HG03558 (cell line): ENCODE measurements around the gene BAAT.
"Not testable (repeated sequence)": the region's sequence is repeated elsewhere in the genome, so short reads cannot be mapped to it uniquely, and the experiment has no call there.

Experiments
- ATAC-seq: cut with Tn5 transposase; IDR thresholded peaks from one replicate; pipeline ENCODE4 v1.9.1; 2021; ENCODE audit warnings: moderate number of reproducible peaks; ENCODE audit not compliant: unreplicated experiment; ENCODE audit errors: extremely low read depth

The BAAT gene

GRCh38 chr9:101384873-101385536 is at the start of gene BAAT:
BAAT (minus strand) TSS chr9:101385006; CDS start chr9:101371404, 13,602 bp downstream.
- ATAC-seq: not testable (repeated sequence)

GRCh38 chr9:101433229-101433628 is 48.4 kb upstream of the BAAT start:
- no peak for ATAC-seq

GRCh38 chr9:101432740-101433139 is 47.9 kb upstream of the BAAT start:
- ATAC-seq: no peak

- ATAC-seq: no peak
Observed at GRCh38 chr9:101432171-101432570, 47.4 kb upstream of the BAAT start.

GRCh38 chr9:101429736-101430135 is 44.9 kb upstream of the BAAT start:
- ATAC-seq: no peak

DNA sequence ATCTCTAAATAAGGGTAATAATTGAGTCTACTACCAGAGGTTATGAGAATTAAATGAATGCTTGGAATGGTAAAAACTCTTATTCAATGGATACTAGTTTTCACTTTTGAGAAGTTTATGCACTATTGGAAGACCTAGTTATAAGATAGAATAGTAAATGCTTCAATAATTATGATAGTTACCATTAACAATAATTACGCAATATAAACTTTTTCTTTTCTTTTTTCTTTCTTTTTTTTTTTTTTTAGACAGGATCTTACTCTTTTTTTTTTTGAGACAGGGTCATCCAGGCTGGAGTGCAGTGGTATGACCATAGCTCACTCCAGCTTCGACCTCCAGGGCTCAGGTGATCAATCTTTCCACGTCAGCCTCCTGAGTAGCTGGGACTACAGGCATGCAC is 44.1 kb upstream of the BAAT start:
- no peak for ATAC-seq

- peak; percentile 48 for ATAC-seq
Observed at GRCh38 chr9:101427957-101428655, 43.3 kb upstream of the BAAT start.

DNA sequence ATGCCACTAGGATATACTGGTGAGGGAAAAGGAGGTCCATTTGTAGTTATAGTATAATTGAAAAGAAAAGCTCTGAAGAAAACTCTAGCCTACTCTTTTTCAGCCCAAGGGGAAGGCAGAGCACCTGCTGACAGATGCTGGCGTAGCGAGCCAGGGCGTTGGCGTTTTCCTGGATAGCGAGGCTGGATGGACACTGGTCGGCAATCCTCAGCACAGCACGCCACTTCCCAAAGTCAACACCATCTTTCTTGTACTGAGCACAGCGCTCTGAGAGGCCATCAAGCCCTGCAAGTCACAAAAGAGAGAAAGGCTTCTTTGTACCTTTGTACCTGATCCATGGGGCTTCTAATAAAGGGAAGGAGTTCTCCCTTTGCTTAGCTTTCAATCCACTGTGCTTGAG is 42.6 kb upstream of the BAAT start:
- ATAC-seq: no peak

DNA sequence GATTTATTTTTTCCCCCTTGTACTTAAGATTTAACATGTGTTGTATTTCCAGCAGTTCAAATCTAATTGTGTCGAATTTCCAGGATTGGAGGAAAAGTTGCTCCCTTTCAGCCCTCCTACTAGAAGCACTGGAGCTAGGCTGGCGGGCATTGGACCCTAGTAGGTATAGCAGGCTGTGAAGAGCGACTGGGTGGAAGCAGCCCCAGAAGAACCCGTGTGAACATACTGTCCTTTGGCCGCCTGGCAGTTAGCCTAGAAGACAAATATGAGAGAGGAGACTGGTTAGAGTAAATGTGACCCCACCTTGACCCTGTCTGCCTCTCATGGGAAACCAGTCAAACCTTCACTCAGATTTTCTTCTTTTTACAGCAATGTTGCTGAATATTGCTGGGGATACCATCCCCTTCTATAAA is 36.9 kb upstream of the BAAT start:
- ATAC-seq: no peak

DNA sequence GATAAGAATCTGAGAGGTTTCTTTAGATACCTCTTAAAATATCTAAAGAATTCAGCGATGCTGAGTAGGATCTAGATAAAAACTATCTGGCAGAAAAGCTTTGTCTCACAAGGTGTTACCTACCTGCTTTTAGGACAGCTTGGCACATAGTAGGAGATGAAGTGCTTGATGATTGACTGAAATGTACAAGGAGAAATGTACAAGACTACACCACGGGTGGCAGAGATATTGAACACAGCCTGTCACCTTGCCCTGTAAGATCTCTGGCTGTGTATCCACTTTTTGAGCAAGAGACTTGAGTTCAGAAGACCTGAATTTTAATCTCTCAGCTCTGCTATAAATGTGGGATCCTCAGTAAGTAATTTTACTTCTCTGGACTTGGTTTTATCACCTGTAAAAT is 35.1 kb upstream of the BAAT start:
- no peak for ATAC-seq

DNA sequence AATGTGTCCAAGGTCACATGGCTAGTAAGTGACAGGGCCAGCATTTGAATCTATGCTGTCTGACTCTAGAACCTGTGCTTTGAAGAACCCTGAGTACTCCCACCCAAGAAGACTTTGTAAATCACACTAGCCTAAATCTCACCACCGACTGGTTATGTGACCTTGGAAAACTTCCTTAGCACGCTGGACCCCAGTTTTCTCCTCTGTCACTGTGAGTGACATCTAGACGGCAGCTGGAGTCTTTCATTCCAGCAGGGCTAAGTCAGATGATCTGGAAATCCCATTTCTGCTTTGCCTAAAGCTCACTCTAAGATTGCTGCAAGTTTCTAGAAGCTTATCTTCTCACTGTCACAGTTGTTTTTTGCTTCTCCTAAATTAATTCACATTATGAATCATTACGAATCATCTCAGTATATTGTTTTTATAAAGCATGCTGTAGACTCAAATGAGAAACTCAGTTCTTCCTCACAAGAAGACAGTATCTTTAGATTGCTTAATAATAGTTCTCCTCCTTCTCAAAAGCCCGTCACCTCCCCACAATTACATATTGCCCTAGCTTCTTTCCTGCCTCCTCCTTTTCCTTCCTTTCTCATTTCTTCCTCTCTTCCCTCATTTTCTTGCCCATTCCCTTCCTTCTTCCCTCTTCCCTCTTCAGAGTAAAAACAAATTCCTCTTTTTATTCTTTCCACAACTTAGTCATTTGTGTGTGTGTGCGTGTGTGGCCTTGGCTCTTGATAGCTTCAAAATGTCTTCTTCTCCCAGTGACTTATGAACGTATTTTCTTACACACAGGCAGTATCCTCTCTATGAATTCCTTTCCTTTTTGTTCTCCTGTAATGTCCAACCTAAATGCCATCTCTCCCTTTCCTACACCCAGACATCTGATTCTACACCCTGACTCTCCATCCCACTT is 34.0 kb upstream of the BAAT start:
- ATAC-seq: no peak

DNA sequence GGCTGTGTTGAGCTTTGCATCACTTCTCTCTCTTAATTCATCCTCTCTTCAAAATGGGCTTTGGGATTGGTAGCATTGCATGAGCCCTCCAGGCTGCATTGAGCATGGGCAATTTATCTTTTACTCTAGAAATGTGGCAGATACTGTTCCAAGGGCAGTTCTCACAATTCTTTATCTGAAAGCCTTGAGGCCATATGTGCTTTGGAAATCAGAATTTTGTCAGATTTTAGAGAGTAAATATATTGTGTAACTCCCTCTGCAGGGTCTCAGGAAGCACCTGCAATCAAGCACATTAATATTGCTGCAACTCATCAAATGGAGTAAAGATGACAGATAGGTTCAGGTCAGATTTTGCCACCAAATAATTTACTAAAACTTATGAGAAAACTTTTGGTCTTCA is 33.2 kb upstream of the BAAT start:
- no peak for ATAC-seq

GRCh38 chr9:101417389-101417788 is 32.6 kb upstream of the BAAT start:
- ATAC-seq: no peak

DNA sequence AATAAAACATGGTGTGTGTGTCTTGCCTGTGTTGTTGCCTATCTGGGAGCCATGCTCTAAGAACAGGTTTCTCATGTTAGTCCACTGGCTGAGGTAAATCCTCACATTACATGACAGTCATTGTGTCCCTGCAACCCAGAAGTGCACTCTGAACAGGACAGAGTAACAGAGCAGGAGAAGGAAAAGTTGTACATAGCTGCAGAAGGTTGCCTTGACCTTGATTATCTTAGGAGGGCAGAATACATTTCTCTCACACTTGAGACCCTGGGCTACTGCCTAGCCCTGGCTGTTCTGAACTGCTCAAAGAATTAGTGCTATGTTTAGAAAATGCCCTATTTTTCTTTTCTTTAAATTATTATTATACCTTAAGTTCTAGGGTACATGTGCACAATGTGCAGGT is 30.8 kb upstream of the BAAT start:
- no peak for ATAC-seq

DNA sequence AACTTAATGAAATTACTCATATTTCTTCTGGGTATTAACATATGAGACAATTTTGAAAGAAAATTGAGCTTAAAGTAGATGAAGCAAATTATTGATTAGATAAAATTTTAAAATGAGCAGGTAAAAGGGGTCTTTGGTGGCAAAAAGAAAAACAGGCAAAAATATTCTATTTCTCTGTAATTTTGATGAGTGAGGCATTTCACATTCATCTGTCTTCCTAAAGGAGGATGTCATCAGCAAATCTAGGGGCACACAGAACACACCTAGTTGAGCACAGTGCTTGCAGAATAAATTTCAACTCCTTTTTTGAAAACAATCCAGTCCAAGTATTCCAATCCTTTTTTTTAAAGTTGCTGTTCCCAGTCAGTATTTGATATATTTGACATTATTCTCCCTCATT is 30.0 kb upstream of the BAAT start:
- no peak for ATAC-seq

DNA sequence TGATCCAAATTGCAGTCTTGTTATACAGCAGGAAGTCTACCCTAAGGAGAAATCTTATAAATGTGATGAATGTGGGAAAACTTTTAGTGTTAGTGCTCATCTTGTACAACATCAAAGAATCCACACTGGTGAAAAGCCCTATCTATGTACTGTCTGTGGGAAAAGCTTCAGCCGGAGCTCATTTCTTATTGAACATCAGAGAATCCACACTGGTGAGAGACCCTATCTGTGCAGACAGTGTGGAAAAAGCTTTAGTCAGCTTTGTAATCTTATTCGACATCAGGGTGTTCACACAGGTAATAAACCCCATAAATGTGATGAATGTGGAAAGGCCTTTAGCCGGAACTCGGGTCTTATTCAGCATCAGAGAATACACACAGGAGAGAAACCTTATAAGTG is 24.3 kb upstream of the BAAT start:
- ATAC-seq: no peak

GRCh38 chr9:101408374-101409078 is 23.7 kb upstream of the BAAT start:
- ATAC-seq: no peak

- no peak for ATAC-seq
Observed at GRCh38 chr9:101403516-101404285, 18.9 kb upstream of the BAAT start.

DNA sequence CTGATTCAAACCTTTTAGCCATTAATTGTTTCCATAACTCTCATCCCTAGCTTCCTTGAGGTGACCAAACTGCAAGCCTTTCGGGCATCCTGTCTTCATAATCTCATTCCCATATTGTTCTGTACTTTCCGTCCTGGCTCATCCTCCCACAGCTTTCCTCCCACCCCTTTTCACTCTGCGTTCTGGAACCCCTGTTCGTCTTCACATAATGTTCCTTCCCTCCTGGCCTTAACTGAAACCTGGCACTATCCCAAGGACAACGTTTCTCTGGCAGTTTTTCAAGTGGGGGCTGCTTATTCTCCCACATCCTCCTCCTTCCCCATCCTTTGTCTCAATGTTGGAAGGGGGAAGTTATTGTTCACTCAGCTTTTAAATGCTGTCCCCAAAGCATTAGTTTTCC is 15.3 kb upstream of the BAAT start:
- no peak for ATAC-seq

GRCh38 chr9:101399643-101399970 is 14.8 kb upstream of the BAAT start:
- no peak for ATAC-seq
